Measurements from ENCODE around the gene GLCE.

DNA sequence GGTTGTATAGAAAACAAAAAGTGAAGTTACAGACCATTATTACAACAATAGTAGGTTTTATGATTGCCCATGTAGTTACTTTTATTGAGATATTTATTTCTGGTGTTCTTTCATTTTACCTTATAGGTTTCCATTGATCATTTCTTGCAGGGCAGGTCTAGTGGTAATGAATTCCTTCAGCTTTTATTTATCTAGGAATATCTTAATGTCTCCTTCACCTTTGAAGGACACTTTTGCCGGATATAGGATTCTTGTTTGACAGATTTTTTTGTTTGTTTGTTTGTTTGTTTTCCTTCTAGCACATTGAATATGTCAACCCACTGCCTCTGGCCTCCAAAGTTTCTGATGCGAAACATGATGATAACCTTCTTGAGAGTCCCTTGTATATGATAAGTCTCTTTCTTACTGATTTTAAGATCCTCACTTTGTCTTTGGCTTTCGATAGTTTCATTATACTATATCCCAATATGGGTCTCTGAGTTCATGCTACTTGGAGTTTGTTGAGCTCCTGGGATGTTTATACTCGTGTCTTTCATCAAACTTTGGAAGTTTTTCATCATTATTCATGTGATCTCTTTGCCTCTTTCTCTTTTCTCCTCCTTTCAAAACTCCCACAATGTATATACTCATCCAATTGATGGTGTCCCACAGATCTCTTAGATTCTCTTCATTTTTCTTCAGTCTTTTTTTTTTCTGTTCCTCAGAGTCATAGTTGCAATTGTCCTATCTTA is 62.8 kb downstream of the GLCE start:
- TF ChIP-seq EZH2 (IDR thresholded peaks at IDR 0.05; ENCODE audit: insufficient read depth, poor library complexity, severe bottlenecking) (no peak), EZH2phosphoT487 (IDR thresholded peaks at IDR 0.05; ENCODE audit: insufficient read depth, low read depth) (no peak)

Measured in GM23248 (cell line).